HL-60 (cell line): ENCODE data around the gene GMDS.

ENCODE experiments used
- DNase-seq, 2 experiments: peaks; one replicate each; pipeline ENCODE4 v3.0.0-alpha.2; 2010 to 2020; ENCODE audit warnings: low read depth in 1 of 2, low spot score in 1 of 2
- H3K27ac ChIP-seq: fragments of 250-450 bp; sonication (Bioruptor Pico); replicated peaks from 2 replicates; pipeline ENCODE4 v1.5.1; 2020; ENCODE audit warnings: mild to moderate bottlenecking, moderate library complexity
- H3K27me3 ChIP-seq: fragments of 250-450 bp; sonication (Bioruptor Pico); 2 replicates; pipeline ENCODE4 v1.5.1; 2021; ENCODE audit warnings: mild to moderate bottlenecking, moderate library complexity; ENCODE audit not compliant: insufficient read depth, poor library complexity, severe bottlenecking
- H3K4me3 ChIP-seq: replicated peaks from 2 replicates; pipeline ENCODE4 v1.5.1; 2011; ENCODE audit warnings: mild to moderate bottlenecking, control low read depth, low read length; ENCODE audit not compliant: insufficient read depth
- CTCF ChIP-seq: IDR thresholded peaks from one replicate; pipeline ENCODE4 v1.5.1; 2011; ENCODE audit warnings: low read length, control low read depth, inconsistent platforms; ENCODE audit not compliant: insufficient read depth
- GABPA ChIP-seq: IDR thresholded peaks from 2 replicates; pipeline ENCODE4 v1.6.1; 2012; ENCODE audit warnings: low read depth
- POLR2AphosphoS5 ChIP-seq: IDR thresholded peaks from 2 replicates; pipeline ENCODE4 v1.6.1; 2012; ENCODE audit warnings: low read depth
- REST ChIP-seq: IDR thresholded peaks from 2 replicates; pipeline ENCODE4 v1.6.1; 2012; ENCODE audit warnings: low read depth; ENCODE audit not compliant: insufficient replicate concordance
- SPI1 ChIP-seq: IDR thresholded peaks from 2 replicates; pipeline ENCODE4 v1.6.1; 2012; ENCODE audit warnings: low read depth, mild to moderate bottlenecking, borderline replicate concordance

GMDS gene

GRCh38 chr6:1703923-1704322 lies 541.5 kb downstream of the GMDS start:
- no peak for TF ChIP-seq REST
- no peak for TF ChIP-seq CTCF
- no peak for TF ChIP-seq SPI1
- TF ChIP-seq GABPA: no peak
- no peak for TF ChIP-seq POLR2AphosphoS5
- no peaks in the 10 kb centered on the region for H3K27me3 ChIP-seq
- DNase-seq: no peak
- H3K4me3 ChIP-seq: no peak overlapping the region
- no peak overlapping the region for H3K27ac ChIP-seq

GRCh38 chr6:1703091-1703855 lies 542.1 kb downstream of the GMDS start:
- TF ChIP-seq SPI1 (no peak), CTCF (no peak), POLR2AphosphoS5 (no peak), REST (no peak), GABPA (no peak)
- Histone ChIP-seq H3K27me3 (no peaks in the 10 kb centered on the region), H3K27ac (no peak overlapping the region), H3K4me3 (no peak overlapping the region)
- DNase-seq: no peak

- H3K27ac ChIP-seq: no peak overlapping the region
Observed at GRCh38 chr6:1702580-1703051, 542.8 kb downstream of the GMDS start.

More at GRCh38 chr6:1702580-1703051, 542.8 kb downstream of the GMDS start:
- no peak for TF ChIP-seq POLR2AphosphoS5
- TF ChIP-seq REST: no peak
- TF ChIP-seq SPI1: no peak
- TF ChIP-seq GABPA: no peak
- no peak for TF ChIP-seq CTCF
- no peak overlapping the region for H3K4me3 ChIP-seq
- no peaks in the 10 kb centered on the region for H3K27me3 ChIP-seq
- DNase-seq: no peak
